DND-41 (cell line): ENCODE data around the gene SAMD8.

Experiments
- ATAC-seq: fragments of 200-7000 bp; cut with Tn5 transposase; 3 replicates; pipeline ENCODE4 v1.9.1; 2021; ENCODE audit warnings: low read depth; ENCODE audit not compliant: insufficient read depth
- DNase-seq: peaks from one replicate; pipeline ENCODE4 v3.0.0-alpha.2; 2020
- H2AFZ ChIP-seq: 2 replicates; pipeline ENCODE4 v1.6.0; 2012; ENCODE audit warnings: low read depth, low read length
- H3K27ac ChIP-seq: 2 replicates; pipeline ENCODE4 v1.5.1; 2012; ENCODE audit warnings: low read length, inconsistent platforms
- H3K27me3 ChIP-seq: fragments of 200-600 bp; sonication (generic); 2 replicates; pipeline ENCODE4 v1.6.0; 2012; ENCODE audit warnings: low read length, mild to moderate bottlenecking, inconsistent platforms; ENCODE audit not compliant: insufficient read depth, poor library complexity
- H3K36me3 ChIP-seq: 2 replicates; pipeline ENCODE4 v1.5.1; 2012; ENCODE audit warnings: low read length, inconsistent platforms; ENCODE audit not compliant: insufficient read depth
- H3K4me1 ChIP-seq: 2 replicates; pipeline ENCODE4 v1.5.1; 2012; ENCODE audit warnings: mild to moderate bottlenecking, low read length; ENCODE audit not compliant: insufficient read depth
- H3K4me2 ChIP-seq: 2 replicates; pipeline ENCODE4 v1.6.0; 2012; ENCODE audit warnings: mild to moderate bottlenecking, moderate library complexity, low read length, inconsistent platforms; ENCODE audit not compliant: insufficient read depth
- H3K4me3 ChIP-seq, 2 experiments: fragments of 200-600 bp in 1 of 2; shearing (Covaris generic) in 1 of 2; 2 replicates each; pipeline ENCODE4 v1.5.1; 2012 to 2016; ENCODE audit warnings: inconsistent platforms in 2 of 2, low read length in 2 of 2, mild to moderate bottlenecking in 2 of 2, low read depth in 1 of 2, moderate library complexity in 1 of 2
- H3K79me2 ChIP-seq: 2 replicates; pipeline ENCODE4 v1.6.0; 2012; ENCODE audit warnings: low read length, inconsistent platforms; ENCODE audit not compliant: insufficient read depth
- H3K9ac ChIP-seq: 2 replicates; pipeline ENCODE4 v1.6.0; 2012; ENCODE audit warnings: low read depth, mild to moderate bottlenecking, inconsistent platforms, low read length, moderate library complexity
- H3K9me3 ChIP-seq: 2 replicates; pipeline ENCODE4 v1.5.1; 2012; ENCODE audit warnings: low read length, moderate library complexity, mild to moderate bottlenecking, inconsistent platforms; ENCODE audit not compliant: insufficient read depth, severe bottlenecking
- H4K20me1 ChIP-seq: 2 replicates; pipeline ENCODE4 v1.6.0; 2012; ENCODE audit warnings: low read length; ENCODE audit not compliant: insufficient read depth
- EZH2 ChIP-seq: IDR thresholded peaks from 3 replicates; pipeline ENCODE4 v1.6.1; 2012; ENCODE audit warnings: borderline replicate concordance, low read depth, mild to moderate bottlenecking, moderate library complexity, low read length, inconsistent platforms; ENCODE audit not compliant: severe bottlenecking
- TF ChIP-seq, protein P1 (sequence below): IDR thresholded peaks from 2 replicates; pipeline ENCODE4 v1.5.1; 2012; ENCODE audit warnings: borderline replicate concordance, low read length, moderate library complexity, mild to moderate bottlenecking; ENCODE audit not compliant: poor library complexity, severe bottlenecking; ENCODE audit errors: extremely low read depth

Gene SAMD8

DNA sequence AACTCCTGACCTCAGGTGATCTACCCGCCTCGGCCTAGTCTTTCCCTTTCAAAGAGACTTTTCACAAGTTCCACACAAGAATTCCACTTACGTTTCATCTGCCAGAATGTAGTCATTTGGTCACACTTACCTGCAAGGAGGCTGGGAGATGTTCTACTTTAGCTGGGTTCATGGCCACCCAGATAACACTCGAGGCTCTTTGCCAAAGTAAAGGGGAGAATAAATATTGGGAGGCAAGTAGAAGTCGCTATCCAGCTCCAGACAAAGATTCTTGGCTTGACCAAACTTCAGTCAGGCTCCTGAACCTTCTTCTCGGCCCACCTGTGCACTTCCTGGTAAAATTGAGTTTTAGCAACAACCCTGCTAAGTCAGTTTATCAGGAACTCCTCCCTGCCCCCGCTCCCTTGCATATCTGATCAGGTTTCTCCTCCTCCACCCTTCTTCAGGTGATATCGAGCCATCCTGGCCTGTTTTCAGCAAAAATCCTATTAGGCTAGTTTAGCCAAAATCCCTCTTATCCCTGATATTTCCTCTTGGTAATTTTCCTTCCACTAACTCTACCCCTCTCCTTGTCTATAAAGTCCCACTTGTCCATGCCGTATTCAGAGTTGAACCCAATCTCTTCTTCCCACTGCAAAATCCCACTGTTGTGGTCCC, 25.1 kb upstream of the SAMD8 start:
- Histone ChIP-seq H3K4me1 (no peaks in the 10 kb centered on the region), H3K27me3 (no peaks in the 10 kb centered on the region), H3K9ac (no peak overlapping the region), H3K4me2 (no peak overlapping the region), H4K20me1 (no peaks in the 10 kb centered on the region), H3K4me3 (no peak overlapping the region), H3K27ac (no peak overlapping the region), H3K36me3 (no peaks in the 10 kb centered on the region), H3K9me3 (no peaks in the 10 kb centered on the region), H2AFZ (no peak overlapping the region), H3K79me2 (no peaks in the 10 kb centered on the region)
- TF ChIP-seq EZH2 = no peak
- TF ChIP-seq, protein P1, sequence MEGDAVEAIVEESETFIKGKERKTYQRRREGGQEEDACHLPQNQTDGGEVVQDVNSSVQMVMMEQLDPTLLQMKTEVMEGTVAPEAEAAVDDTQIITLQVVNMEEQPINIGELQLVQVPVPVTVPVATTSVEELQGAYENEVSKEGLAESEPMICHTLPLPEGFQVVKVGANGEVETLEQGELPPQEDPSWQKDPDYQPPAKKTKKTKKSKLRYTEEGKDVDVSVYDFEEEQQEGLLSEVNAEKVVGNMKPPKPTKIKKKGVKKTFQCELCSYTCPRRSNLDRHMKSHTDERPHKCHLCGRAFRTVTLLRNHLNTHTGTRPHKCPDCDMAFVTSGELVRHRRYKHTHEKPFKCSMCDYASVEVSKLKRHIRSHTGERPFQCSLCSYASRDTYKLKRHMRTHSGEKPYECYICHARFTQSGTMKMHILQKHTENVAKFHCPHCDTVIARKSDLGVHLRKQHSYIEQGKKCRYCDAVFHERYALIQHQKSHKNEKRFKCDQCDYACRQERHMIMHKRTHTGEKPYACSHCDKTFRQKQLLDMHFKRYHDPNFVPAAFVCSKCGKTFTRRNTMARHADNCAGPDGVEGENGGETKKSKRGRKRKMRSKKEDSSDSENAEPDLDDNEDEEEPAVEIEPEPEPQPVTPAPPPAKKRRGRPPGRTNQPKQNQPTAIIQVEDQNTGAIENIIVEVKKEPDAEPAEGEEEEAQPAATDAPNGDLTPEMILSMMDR = no peak
- DNase-seq (no peak), ATAC-seq (no peak)

DNA sequence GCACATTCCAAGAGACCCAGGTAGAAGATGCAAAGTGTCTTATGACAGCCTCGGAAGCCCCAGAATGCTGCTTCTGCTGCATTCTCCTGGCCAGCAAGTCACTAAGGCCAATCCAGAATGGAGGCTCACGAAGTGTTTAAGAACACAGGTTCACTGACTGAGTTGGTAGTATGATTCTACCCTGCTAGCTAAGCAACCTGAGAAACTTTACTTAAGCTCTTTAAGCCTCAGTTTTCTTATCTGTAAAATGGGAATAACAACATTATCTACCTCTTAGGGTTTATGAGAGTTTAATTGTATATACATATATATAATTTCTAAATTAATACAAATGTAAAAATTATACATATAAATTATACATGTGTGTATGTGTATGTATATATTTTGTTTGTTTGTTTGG, 22.8 kb upstream of the SAMD8 start:
- DNase-seq = no peak
- ATAC-seq = no peak
- Histone ChIP-seq H3K9ac (no peak overlapping the region), H3K27me3 (no peaks in the 10 kb centered on the region), H4K20me1 (no peaks in the 10 kb centered on the region), H3K4me1 (no peaks in the 10 kb centered on the region), H2AFZ (no peak overlapping the region), H3K36me3 (no peaks in the 10 kb centered on the region), H3K4me3 (no peak overlapping the region), H3K4me2 (no peak overlapping the region), H3K79me2 (no peaks in the 10 kb centered on the region), H3K9me3 (no peaks in the 10 kb centered on the region), H3K27ac (no peak overlapping the region)
- TF ChIP-seq, protein P1 = no peak
- TF ChIP-seq EZH2 = no peak

DNA sequence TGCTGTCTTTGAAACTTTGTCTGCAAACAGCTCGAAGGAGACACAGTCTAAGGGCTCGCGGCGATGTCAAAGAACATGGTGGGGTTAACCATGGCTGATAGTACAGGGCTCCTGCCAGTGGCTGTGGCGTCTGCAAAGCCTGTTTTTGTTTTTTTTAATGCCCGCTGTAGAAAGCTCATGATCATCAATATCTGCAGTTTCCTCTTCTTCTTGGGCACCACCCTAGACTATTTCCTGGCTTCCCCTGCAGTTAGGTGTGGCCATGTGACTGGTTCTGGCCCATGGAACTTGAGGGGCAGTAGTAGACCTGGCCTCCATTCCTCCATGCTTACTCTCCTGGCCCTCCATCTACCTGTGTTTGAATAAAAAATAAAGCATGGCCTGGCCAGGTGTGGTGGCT, 21.8 kb upstream of the SAMD8 start:
- no peak overlapping the region for H2AFZ ChIP-seq
- H3K36me3 ChIP-seq = no peaks in the 10 kb centered on the region
- no peaks in the 10 kb centered on the region for H4K20me1 ChIP-seq
- no peak overlapping the region for H3K9ac ChIP-seq
- no peak overlapping the region for H3K27ac ChIP-seq
- no peaks in the 10 kb centered on the region for H3K27me3 ChIP-seq
- no peaks in the 10 kb centered on the region for H3K9me3 ChIP-seq
- H3K4me3 ChIP-seq = no peak overlapping the region
- H3K4me1 ChIP-seq = no peaks in the 10 kb centered on the region
- H3K79me2 ChIP-seq = no peaks in the 10 kb centered on the region
- TF ChIP-seq, protein P1 = no peak
- TF ChIP-seq EZH2 = no peak
- no peak for ATAC-seq
- H3K4me2 ChIP-seq = no peak overlapping the region
- DNase-seq = no peak

DNA sequence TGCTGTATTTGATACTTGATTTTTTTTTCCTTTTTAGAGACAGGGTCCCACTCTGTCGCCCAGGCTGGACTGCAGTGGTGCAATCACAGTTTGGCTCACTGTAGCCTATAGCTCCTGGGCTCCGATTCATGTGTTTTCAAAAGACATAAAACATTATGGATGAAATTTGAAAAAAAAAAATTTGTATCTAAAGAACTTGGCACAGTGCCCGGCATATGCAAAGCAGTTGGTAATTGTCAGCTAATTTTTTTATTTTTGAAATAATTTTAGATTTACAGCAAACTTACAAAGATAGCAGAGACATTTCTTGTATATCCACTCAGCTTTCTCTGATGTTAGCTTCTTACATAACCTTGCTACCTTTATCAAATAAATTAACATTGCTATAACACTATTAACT, 20.3 kb upstream of the SAMD8 start:
- TF ChIP-seq EZH2 = no peak
- TF ChIP-seq, protein P1 = no peak
- Histone ChIP-seq H3K4me3 (no peak overlapping the region), H3K4me1 (no peaks in the 10 kb centered on the region), H3K27me3 (no peaks in the 10 kb centered on the region), H3K36me3 (no peaks in the 10 kb centered on the region), H3K9me3 (no peaks in the 10 kb centered on the region), H3K4me2 (no peak overlapping the region), H3K27ac (no peak overlapping the region), H2AFZ (no peak overlapping the region), H3K9ac (no peak overlapping the region), H4K20me1 (no peaks in the 10 kb centered on the region), H3K79me2 (no peaks in the 10 kb centered on the region)
- DNase-seq (no peak), ATAC-seq (no peak)
